ENCODE results near the gene NCAM2.

- TF ChIP-seq CTCF (IDR thresholded peaks at IDR 0.05) (no peak), EP300 (IDR thresholded peaks at IDR 0.05) (no peak)
These were observed 243.2 kb downstream of the NCAM2 start for GRCh38 chr21:21241391-21241790.

All from ovary (tissue), 3 donors.